Hepatocyte (in vitro differentiated cells): ENCODE measurements around the gene NKAIN1. TPM values are rescaled to one million over a fixed set of nuclear protein-coding genes. Genes with fewer than 3 reads are reported as not detected.

ENCODE experiments used
- DNase-seq: peaks from one replicate; pipeline ENCODE4 v3.0.0-alpha.2; 2016; ENCODE audit warnings: low spot score
- H2AFZ ChIP-seq: fragments of 200-600 bp; sonication (generic); 2 replicates; pipeline ENCODE4 v1.6.0; 2016; ENCODE audit warnings: antibody characterized with exemption, mild to moderate bottlenecking
- H3K27ac ChIP-seq: fragments of 200-600 bp; sonication (generic); 2 replicates; pipeline ENCODE4 v1.5.1; 2016; ENCODE audit warnings: mild to moderate bottlenecking
- H3K27me3 ChIP-seq: fragments of 200-600 bp; sonication (generic); 2 replicates; pipeline ENCODE4 v1.6.1; 2016
- H3K36me3 ChIP-seq: fragments of 200-600 bp; sonication (generic); replicated peaks from 2 replicates; pipeline ENCODE4 v1.5.1; 2016; ENCODE audit warnings: low read depth; ENCODE audit not compliant: insufficient read depth
- H3K4me1 ChIP-seq: fragments of 200-600 bp; sonication (generic); 2 replicates; pipeline ENCODE4 v1.5.1; 2016; ENCODE audit warnings: mild to moderate bottlenecking, moderate library complexity; ENCODE audit not compliant: insufficient read depth
- H3K4me2 ChIP-seq: fragments of 200-600 bp; sonication (generic); 2 replicates; pipeline ENCODE4 v1.6.0; 2016
- H3K4me3 ChIP-seq: fragments of 200-600 bp; sonication (generic); 2 replicates; pipeline ENCODE4 v1.5.1; 2016; ENCODE audit warnings: mild to moderate bottlenecking
- H3K79me2 ChIP-seq: fragments of 200-600 bp; sonication (generic); 2 replicates; pipeline ENCODE4 v1.6.0; 2017; ENCODE audit warnings: mild to moderate bottlenecking
- H3K9me2 ChIP-seq: fragments of 200-600 bp; sonication (generic); replicated peaks from 2 replicates; pipeline ENCODE4 v1.6.0; 2017; ENCODE audit warnings: mild to moderate bottlenecking; ENCODE audit not compliant: insufficient read depth
- H3K9me3 ChIP-seq: fragments of 200-600 bp; sonication (generic); 2 replicates; pipeline ENCODE4 v1.5.1; 2016; ENCODE audit warnings: low read depth, mild to moderate bottlenecking
- H4K20me1 ChIP-seq: fragments of 200-600 bp; sonication (generic); 2 replicates; pipeline ENCODE4 v1.6.0; 2016; ENCODE audit warnings: mild to moderate bottlenecking; ENCODE audit not compliant: insufficient read depth, poor library complexity, severe bottlenecking
- CTCF ChIP-seq: fragments of 200-600 bp; sonication (generic); IDR thresholded peaks from 2 replicates; pipeline ENCODE4 v1.5.1; 2016; ENCODE audit warnings: antibody characterized with exemption, mild to moderate bottlenecking; ENCODE audit not compliant: poor library complexity
- EZH2 ChIP-seq: fragments of 200-600 bp; sonication (generic); IDR thresholded peaks from 2 replicates; pipeline ENCODE4 v1.6.1; 2016; ENCODE audit warnings: antibody characterized with exemption, mild to moderate bottlenecking, borderline replicate concordance
- EZH2phosphoT487 ChIP-seq: fragments of 200-600 bp; sonication (generic); IDR thresholded peaks from one replicate; pipeline ENCODE4 v1.6.1; 2018; ENCODE audit warnings: antibody characterized with exemption, mild to moderate bottlenecking, low read depth, moderate library complexity; ENCODE audit not compliant: unreplicated experiment, severe bottlenecking
- WGBS: methylation state at CpG from one replicate; pipeline ENCODE4 v1.1.6; 2016; ENCODE audit warnings: low lambda C conversion rate; ENCODE audit errors: missing lambda C conversion rate; 5-methylcytosine and 5-hydroxymethylcytosine counted together
- polyA plus RNA-seq: library from polyadenylated mRNA; unstranded; fragments of >200 nt; fragmentation: Nextera tagmentation; extraction: Ambion mirVana; gene quantifications from 2 replicates; pipeline ENCODE4 v1.2.1, GENCODE V29; 2016
- total RNA-seq: library from RNA; depleted of rRNA; stranded (reverse); fragments of >200 nt; gene quantifications from 2 replicates; pipeline ENCODE4 v1.2.3, GENCODE V29; 2014

Gene NKAIN1
- total and polyA plus RNA-seq, 2 experiments from 2014 or later = 1.8 to 2.2 TPM

DNA sequence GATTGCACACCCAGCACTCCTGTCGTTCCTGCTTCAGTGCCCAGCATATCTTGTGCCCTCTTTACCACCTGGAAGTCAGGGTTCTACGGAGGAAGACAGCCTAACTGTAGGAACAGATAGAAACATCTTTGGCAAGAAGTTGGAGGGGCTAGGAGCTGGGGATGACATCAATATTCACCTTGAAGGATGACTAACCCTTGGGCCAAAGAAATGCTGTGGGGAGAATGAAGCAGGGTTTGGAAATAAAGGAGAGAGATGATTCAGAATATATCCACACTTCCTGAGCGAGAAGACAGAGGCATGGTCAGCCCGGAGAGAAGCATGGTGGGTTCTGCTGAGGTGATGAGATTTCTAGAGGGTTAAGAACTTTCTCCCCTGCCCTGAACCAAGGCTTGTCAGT, 4.6 kb upstream of the NKAIN1 start:
- no peak overlapping the region for H3K4me2 ChIP-seq
- peaks cover 23% of the 10 kb centered on the region for H3K27me3 ChIP-seq
- peaks cover 4% of the 10 kb centered on the region for H3K4me1 ChIP-seq
- DNase-seq = no peak
- no peaks in the 10 kb centered on the region for H3K9me3 ChIP-seq
- H3K36me3 ChIP-seq = no peaks in the 10 kb centered on the region
- no peaks in the 10 kb centered on the region for H4K20me1 ChIP-seq
- WGBS = 70% methylated on average over 4 of the region's 4 CpGs
- no peaks in the 10 kb centered on the region for H3K9me2 ChIP-seq
- TF ChIP-seq CTCF (no peak), EZH2 (no peak), EZH2phosphoT487 (no peak)
- H3K27ac ChIP-seq = no peak overlapping the region
- no peaks in the 10 kb centered on the region for H3K79me2 ChIP-seq
- H3K4me3 ChIP-seq = no peak overlapping the region
- no peak overlapping the region for H2AFZ ChIP-seq

DNA sequence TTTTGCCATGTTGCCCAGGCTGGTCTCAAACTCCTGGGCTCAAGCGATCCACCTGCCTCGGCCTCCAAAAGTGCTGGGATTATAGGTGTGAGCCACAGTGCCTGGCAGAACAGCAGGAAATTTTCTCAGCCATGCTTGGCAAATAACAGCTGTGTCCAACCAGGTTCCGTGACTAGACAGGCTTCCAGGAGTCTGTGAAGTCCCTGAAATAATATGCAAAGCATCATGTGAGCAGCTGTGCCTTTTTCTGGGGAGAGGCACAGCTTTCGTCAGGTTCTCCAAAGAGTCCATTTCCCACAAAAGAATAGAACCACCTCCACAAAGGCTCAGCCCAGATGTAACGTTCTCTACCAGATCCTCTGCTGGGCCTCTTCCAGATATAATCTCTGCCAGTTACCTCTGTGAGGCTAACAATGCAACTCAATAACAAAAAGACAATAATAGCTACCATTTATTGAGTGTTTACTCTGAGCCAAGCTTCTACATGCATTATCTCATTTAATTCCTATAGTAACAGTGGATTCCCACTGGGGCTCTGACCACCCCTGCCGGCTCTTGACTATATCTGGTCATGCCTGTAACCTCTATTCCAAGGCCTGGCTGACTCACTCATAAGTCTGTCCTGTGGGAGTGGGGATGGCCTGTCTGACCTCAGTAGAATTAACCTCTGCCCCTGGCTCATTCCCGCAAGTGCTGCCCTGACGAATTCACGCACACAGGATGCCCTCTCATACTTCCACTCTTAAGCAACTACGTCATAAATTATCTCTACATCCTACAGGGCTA, 4.0 kb upstream of the NKAIN1 start:
- Histone ChIP-seq H4K20me1 (no peaks in the 10 kb centered on the region), H2AFZ (no peak overlapping the region), H3K27ac (no peak overlapping the region), H3K4me2 (no peak overlapping the region), H3K36me3 (no peaks in the 10 kb centered on the region), H3K79me2 (no peaks in the 10 kb centered on the region), H3K9me2 (no peaks in the 10 kb centered on the region), H3K9me3 (no peaks in the 10 kb centered on the region), H3K4me3 (no peak overlapping the region), H3K27me3 (peaks cover 27% of the 10 kb centered on the region), H3K4me1 (peaks cover 9% of the 10 kb centered on the region)
- 72% methylated on average over 10 of the region's 10 CpGs for WGBS
- no peak for DNase-seq
- TF ChIP-seq EZH2 (no peak), EZH2phosphoT487 (no peak), CTCF (no peak)

GRCh38 chr1:31241321-31241720, 1.6 kb upstream of the NKAIN1 start:
- H3K27me3 ChIP-seq = peaks cover 50% of the 10 kb centered on the region
- H3K4me3 ChIP-seq = no peak overlapping the region
- H3K9me3 ChIP-seq = no peaks in the 10 kb centered on the region
- H3K27ac ChIP-seq = no peak overlapping the region
- no peak for DNase-seq
- 93% methylated on average over 8 of the region's 8 CpGs for WGBS
- TF ChIP-seq CTCF = no peak
- TF ChIP-seq EZH2 = no peak
- TF ChIP-seq EZH2phosphoT487 = no peak
- no peak overlapping the region for H2AFZ ChIP-seq
- H3K9me2 ChIP-seq = no peaks in the 10 kb centered on the region
- no peak overlapping the region for H3K4me2 ChIP-seq
- H4K20me1 ChIP-seq = no peaks in the 10 kb centered on the region
- H3K36me3 ChIP-seq = no peaks in the 10 kb centered on the region
- peaks cover 9% of the 10 kb centered on the region for H3K4me1 ChIP-seq
- no peaks in the 10 kb centered on the region for H3K79me2 ChIP-seq
